ENCODE data around the gene TMPRSS2.

TMPRSS2 gene

DNA sequence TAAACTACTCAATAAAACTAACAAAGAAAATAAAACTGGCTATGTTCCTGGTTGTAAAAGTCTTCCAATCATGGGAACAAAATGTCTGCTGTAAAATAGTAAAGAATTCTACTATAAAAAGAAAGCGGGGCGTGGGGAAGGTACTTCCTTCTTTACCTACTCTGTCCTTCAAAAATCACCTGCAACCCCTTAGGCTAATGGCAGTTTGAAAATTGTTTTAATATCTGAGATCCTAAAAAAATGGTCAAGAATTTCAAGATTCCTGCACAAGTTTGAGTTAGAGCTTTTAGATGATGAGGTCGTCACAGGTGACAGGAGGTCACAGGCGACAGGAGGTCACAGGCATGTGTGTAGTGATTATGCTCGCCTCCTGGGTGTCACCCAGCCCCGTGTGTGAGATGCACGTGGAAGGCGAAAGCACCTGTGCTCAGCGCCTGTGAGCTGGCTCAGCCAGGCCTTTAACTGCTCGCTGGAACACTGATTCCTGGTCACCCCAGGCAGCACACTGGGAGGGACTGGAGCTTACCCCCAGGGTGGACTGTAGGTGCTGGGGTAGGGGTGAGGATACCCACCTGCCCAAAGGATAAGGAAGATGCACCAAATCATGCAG is 18.6 kb upstream of the TMPRSS2 start (continued):
- TF ChIP-seq, protein P1, sequence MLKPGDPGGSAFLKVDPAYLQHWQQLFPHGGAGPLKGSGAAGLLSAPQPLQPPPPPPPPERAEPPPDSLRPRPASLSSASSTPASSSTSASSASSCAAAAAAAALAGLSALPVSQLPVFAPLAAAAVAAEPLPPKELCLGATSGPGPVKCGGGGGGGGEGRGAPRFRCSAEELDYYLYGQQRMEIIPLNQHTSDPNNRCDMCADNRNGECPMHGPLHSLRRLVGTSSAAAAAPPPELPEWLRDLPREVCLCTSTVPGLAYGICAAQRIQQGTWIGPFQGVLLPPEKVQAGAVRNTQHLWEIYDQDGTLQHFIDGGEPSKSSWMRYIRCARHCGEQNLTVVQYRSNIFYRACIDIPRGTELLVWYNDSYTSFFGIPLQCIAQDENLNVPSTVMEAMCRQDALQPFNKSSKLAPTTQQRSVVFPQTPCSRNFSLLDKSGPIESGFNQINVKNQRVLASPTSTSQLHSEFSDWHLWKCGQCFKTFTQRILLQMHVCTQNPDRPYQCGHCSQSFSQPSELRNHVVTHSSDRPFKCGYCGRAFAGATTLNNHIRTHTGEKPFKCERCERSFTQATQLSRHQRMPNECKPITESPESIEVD (tag by site-specific recombination; IDR thresholded peaks at IDR 0.05), result peak; percentile 84; the same call in 1 of the 2 replicates
- TF ChIP-seq ZNF629 (tag by site-specific recombination; IDR thresholded peaks at IDR 0.05), result no peak

DNA sequence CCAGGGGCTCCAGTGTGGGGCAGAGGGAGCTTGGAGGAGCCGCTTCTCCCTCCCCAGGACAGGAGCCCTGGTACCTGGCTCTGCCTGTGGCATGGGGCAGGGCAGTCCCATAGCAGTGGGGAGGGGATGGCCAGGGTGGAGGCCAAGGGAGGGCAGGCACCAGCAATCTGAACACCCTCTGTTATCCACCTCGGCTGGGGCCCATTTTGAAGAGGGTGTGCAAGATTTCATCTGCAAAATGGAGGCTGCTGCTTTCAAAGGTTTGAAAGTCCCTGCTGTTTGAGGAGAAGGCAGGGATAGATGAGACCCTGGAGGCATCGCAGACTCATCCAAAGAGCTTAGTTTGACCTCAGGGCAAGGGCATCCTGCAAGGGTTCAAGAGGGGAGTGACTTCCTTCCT is 15.2 kb upstream of the TMPRSS2 start:
- peaks cover 10% of the 10 kb centered on the region for H3K4me1 ChIP-seq (ENCODE audit: control insufficient read depth, insufficient read depth, low read length)
- CTCF ChIA-PET, result no interaction called here
- no peak overlapping the region for H3K4me3 ChIP-seq (ENCODE audit: low read depth, low read length)
- no peak for TF ChIP-seq GLI4 (tag by site-specific recombination; IDR thresholded peaks at IDR 0.05)
- TF ChIP-seq KLF9 (tag by site-specific recombination; IDR thresholded peaks at IDR 0.05; ENCODE audit: low read depth), result no peak
- no peak for TF ChIP-seq PRDM1 (tag by site-specific recombination; IDR thresholded peaks at IDR 0.05)
- H3K27ac ChIP-seq (ENCODE audit: extremely low read depth, low read depth, low read length), result no peak overlapping the region
- POLR2A ChIA-PET, result no interaction called here
- no peaks in the 10 kb centered on the region for H3K36me3 ChIP-seq (ENCODE audit: control insufficient read depth in 2 of 2, insufficient read depth in 1 of 2, low read length in 2 of 2)
- H3K9me3 ChIP-seq (ENCODE audit: control insufficient read depth, insufficient read depth, low read depth, low read length), result no peaks in the 10 kb centered on the region

DNA sequence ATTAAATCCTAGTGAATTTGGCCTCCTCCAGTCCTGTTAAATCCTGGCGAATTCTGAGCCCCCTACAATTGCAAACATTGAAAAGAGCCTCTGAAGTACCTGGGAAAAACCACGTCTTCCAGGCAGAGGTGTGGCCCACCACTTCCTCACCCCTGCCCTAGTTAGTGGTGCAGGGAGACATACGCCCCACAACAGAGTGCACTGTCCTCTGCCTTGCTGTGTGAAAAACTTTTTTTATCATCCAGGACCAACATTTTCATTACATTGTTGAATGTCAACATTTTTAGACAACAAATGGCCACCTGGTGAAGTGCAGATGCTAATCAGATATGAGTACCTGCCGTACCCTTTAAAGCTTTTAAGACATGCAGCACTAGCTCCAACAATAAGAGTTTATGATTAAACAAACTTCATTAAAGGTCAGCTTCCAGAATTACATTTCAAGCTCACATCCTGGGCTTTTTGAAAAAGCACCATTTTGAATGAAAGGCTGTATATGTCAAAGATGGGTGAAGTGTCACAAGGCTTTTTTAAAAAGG is 13.6 kb upstream of the TMPRSS2 start:
- Histone ChIP-seq H3K9me3 (ENCODE audit: control insufficient read depth, insufficient read depth, low read depth, low read length) (no peaks in the 10 kb centered on the region; the same call in 1 of the 2 replicates), H3K36me3 (ENCODE audit: control insufficient read depth in 2 of 2, insufficient read depth in 1 of 2, low read length in 2 of 2) (no peaks in the 10 kb centered on the region), H3K4me1 (ENCODE audit: control insufficient read depth, insufficient read depth, low read length) (peaks cover 6% of the 10 kb centered on the region), H3K27ac (ENCODE audit: extremely low read depth, low read depth, low read length) (no peak overlapping the region), H3K4me3 (ENCODE audit: low read depth, low read length) (no peak overlapping the region)
- TF ChIP-seq, protein P2, sequence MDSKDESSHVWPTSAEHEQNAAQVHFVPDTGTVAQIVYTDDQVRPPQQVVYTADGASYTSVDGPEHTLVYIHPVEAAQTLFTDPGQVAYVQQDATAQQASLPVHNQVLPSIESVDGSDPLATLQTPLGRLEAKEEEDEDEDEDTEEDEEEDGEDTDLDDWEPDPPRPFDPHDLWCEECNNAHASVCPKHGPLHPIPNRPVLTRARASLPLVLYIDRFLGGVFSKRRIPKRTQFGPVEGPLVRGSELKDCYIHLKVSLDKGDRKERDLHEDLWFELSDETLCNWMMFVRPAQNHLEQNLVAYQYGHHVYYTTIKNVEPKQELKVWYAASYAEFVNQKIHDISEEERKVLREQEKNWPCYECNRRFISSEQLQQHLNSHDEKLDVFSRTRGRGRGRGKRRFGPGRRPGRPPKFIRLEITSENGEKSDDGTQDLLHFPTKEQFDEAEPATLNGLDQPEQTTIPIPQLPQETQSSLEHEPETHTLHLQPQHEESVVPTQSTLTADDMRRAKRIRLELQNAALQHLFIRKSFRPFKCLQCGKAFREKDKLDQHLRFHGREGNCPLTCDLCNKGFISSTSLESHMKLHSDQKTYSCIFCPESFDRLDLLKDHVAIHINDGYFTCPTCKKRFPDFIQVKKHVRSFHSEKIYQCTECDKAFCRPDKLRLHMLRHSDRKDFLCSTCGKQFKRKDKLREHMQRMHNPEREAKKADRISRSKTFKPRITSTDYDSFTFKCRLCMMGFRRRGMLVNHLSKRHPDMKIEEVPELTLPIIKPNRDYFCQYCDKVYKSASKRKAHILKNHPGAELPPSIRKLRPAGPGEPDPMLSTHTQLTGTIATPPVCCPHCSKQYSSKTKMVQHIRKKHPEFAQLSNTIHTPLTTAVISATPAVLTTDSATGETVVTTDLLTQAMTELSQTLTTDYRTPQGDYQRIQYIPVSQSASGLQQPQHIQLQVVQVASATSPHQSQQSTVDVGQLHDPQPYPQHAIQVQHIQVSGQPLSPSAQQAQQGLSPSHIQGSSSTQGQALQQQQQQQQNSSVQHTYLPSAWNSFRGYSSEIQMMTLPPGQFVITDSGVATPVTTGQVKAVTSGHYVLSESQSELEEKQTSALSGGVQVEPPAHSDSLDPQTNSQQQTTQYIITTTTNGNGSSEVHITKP (tag by site-specific recombination; IDR thresholded peaks at IDR 0.05), result 0 out of 2 replicates have a peak, but pooled peaks have one; percentile 14
- no peak for TF ChIP-seq ZNF2 (tag by site-specific recombination; IDR thresholded peaks at IDR 0.05)
- no peak for TF ChIP-seq ZNF521 (tag by site-specific recombination; IDR thresholded peaks at IDR 0.05)
- no peak for TF ChIP-seq ZNF138 (tag by site-specific recombination; IDR thresholded peaks at IDR 0.05; ENCODE audit: borderline replicate concordance)
- TF ChIP-seq ZNF560 (tag by site-specific recombination; IDR thresholded peaks at IDR 0.05; ENCODE audit: borderline replicate concordance), result no peak
- TF ChIP-seq YY2 (tag by site-specific recombination; IDR thresholded peaks at IDR 0.05), result no peak
- POLR2A ChIA-PET, result no interaction called here
- CTCF ChIA-PET, result no interaction called here

DNA sequence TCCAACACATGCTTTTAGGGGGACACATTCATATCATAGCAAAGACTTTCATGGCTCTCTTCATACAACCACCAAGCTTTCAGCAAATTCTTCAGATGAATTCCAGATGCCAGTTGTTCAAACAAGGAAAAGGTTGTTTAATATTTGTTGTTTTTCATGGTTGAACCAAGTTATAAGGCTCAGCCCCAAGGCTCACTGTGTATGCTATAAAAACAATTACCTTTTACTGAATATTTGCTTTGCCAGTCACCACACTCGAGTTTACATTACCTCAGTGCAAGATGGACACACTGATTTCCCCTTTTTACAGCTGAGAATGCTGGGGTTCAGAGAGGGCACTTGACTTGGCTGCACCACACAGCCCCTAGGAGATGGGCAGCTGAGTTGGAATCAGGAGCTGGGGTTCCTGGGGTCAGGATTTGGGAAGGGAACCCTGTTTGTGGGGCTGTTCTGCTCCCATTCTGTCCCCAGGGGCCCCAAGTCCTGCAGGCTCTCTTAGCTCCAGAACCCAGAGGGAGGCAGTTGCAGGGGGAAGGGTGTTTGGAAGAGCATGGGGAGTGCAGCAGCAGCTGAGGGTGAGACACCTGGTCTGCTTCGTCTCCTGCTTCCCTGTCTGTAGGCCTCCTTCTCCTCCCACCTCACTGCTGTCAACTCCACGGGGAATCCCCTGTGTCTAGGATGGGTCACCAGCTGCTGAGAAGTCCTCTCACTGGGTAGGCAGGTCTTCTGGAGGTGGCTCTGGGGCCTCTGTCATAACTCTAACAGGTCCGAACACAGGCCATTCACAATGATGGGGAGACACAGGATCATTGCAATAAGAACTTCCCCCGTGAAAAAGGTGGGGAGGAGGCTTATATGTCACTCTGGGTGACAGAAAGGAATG is 12.8 kb upstream of the TMPRSS2 start:
- TF ChIP-seq HOXD13 (CRISPR knock-in tag; IDR thresholded peaks at IDR 0.05; ENCODE audit: borderline replicate concordance) (no peak), ZNF426 (tag by site-specific recombination; IDR thresholded peaks at IDR 0.05) (no peak), ZSCAN30 (tag by site-specific recombination; IDR thresholded peaks at IDR 0.05) (no peak), YY2 (tag by site-specific recombination; IDR thresholded peaks at IDR 0.05) (no peak), ZNF585B (tag by site-specific recombination; IDR thresholded peaks at IDR 0.05) (peak; percentile 7; the same call in 1 of the 2 replicates), ZNF530 (tag by site-specific recombination; IDR thresholded peaks at IDR 0.05; ENCODE audit: low read depth) (no peak), ZFP41 (tag by site-specific recombination; IDR thresholded peaks at IDR 0.05; ENCODE audit: borderline replicate concordance) (no peak)
- TF ChIP-seq, protein P3, sequence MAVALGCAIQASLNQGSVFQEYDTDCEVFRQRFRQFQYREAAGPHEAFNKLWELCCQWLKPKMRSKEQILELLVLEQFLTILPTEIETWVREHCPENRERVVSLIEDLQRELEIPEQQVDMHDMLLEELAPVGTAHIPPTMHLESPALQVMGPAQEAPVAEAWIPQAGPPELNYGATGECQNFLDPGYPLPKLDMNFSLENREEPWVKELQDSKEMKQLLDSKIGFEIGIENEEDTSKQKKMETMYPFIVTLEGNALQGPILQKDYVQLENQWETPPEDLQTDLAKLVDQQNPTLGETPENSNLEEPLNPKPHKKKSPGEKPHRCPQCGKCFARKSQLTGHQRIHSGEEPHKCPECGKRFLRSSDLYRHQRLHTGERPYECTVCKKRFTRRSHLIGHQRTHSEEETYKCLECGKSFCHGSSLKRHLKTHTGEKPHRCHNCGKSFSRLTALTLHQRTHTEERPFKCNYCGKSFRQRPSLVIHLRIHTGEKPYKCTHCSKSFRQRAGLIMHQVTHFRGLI (tag by site-specific recombination; IDR thresholded peaks at IDR 0.05), result no peak
- Histone ChIP-seq H3K27ac (ENCODE audit: extremely low read depth, low read depth, low read length) (no peak overlapping the region), H3K36me3 (ENCODE audit: control insufficient read depth in 2 of 2, insufficient read depth in 1 of 2, low read length in 2 of 2) (no peaks in the 10 kb centered on the region), H3K4me3 (ENCODE audit: low read depth, low read length) (no peak overlapping the region), H3K4me1 (ENCODE audit: control insufficient read depth, insufficient read depth, low read length) (peaks cover under 1% of the 10 kb centered on the region; the same call in 1 of the 2 replicates), H3K9me3 (ENCODE audit: control insufficient read depth, insufficient read depth, low read depth, low read length) (no peaks in the 10 kb centered on the region; the same call in 1 of the 2 replicates)
- ChIA-PET CTCF (no interaction called here), POLR2A (interaction anchor here (1.4 kb wide), 1 partner anchor 9 kb away, joined by 3 read pairs; no protein-coding TSS in a partner anchor)

All from HEK293 (cell line).